Activated CD8-positive, alpha-beta T cell treated with anti-CD3 and anti-CD28 coated beads, Interleukin-2, amount 10 ng/mL, durations not matched to agents 7 days and 5 days (primary cell): ENCODE results near the gene GALNT18. TPM values are rescaled to one million over a fixed set of nuclear protein-coding genes. Genes with fewer than 3 reads are reported as not detected.
A peak's percentile ranks its signal among the peaks of the same experiment; 100 is the strongest.

Experiments used
- ATAC-seq: fragments of 150-1000 bp; cut with Tn5 transposase; one replicate; pipeline ENCODE4 v1.10.0; 2021; ENCODE audit warnings: moderate library complexity
- CTCF ChIA-PET: fragments of 350-600 bp; sonication (Branson Sonifier 250); formaldehyde crosslinking; loops from one replicate; lab custom pipeline; 2021; ENCODE audit warnings: antibody characterized with exemption; lab: Charles Lee
- POLR2A ChIA-PET: fragments of 350-600 bp; sonication (Branson Sonifier 250); formaldehyde crosslinking; loops from one replicate; lab custom pipeline; 2021; ENCODE audit warnings: antibody characterized with exemption; lab: Charles Lee
- DNase-seq: peaks from one replicate; pipeline ENCODE4 v3.0.0-alpha.2; 2020
- H3K27ac Mint-ChIP-seq: one replicate; pipeline ENCODE4 v1.8.0; 2021; ENCODE audit warnings: mild to moderate bottlenecking, mixed read lengths
- H3K27me3 Mint-ChIP-seq: one replicate; pipeline ENCODE4 v1.8.0; 2021; ENCODE audit warnings: low read depth, mixed read lengths
- H3K36me3 Mint-ChIP-seq: one replicate; pipeline ENCODE4 v1.8.0; 2021; ENCODE audit warnings: low read depth, mixed read lengths
- H3K4me1 Mint-ChIP-seq: one replicate; pipeline ENCODE4 v1.8.0; 2021; ENCODE audit warnings: low read depth, mixed read lengths
- H3K4me3 Mint-ChIP-seq: one replicate; pipeline ENCODE4 v1.8.0; 2021; ENCODE audit warnings: mild to moderate bottlenecking, mixed read lengths
- H3K9me3 Mint-ChIP-seq: one replicate; pipeline ENCODE4 v1.8.0; 2022; ENCODE audit warnings: mixed read lengths; ENCODE audit not compliant: insufficient read depth
- total RNA-seq, 2 experiments: library from RNA; stranded (reverse); gene quantifications; one replicate each; pipeline ENCODE4 v1.2.3, GENCODE V29; 2021

Gene GALNT18
- total RNA-seq, 2 experiments from 2014 or later: 0.23 to 0.42 TPM

DNA sequence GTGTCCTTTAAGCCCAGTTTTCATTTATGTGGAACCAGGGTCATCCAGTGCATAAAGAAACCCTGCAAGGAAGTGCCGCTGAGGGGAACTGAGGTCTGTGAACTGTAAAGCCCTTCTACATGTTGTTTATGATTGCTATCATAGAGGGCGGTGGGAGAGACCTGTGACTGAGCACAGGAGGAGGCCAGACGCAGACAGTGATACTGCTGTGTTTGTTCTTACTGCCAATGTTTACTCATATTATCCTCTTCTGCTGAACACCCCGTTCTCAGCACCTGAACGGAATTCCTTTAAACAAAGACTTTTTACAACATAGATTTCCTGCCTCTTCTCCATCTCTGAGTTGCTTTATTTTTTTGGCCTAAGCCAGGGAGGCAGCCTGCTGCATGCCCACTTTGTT, 967 bp upstream of the GALNT18 start:
- Mint-ChIP-seq H3K4me1 (peaks cover 10% of the 10 kb centered on the region), H3K9me3 (no peaks in the 10 kb centered on the region), H3K36me3 (no peaks in the 10 kb centered on the region), H3K27ac (no peak overlapping the region), H3K4me3 (no peak overlapping the region), H3K27me3 (peaks cover 60% of the 10 kb centered on the region)
- CTCF ChIA-PET: no interaction called here
- no peak for DNase-seq
- ATAC-seq: no peak
- POLR2A ChIA-PET: no interaction called here

DNA sequence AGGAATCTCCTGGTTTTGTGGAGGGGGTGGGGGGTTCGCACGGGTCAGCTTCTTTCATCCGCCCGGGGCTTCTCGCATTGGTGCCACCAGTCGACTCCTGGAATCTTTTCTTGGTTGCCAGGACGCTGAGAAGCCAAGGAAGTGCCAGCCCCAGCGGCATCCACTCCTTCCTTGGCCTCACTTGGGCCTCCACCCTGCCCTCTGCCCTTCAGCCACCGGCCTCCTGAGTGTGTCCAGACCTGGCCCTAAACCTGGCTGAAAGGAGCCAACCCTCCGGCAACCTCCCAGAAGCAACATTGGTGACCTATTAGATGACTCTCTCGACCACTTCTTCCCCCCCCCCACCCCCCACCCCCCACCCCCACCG, 518 bp upstream of the GALNT18 start:
- Mint-ChIP-seq H3K27ac (no peak overlapping the region), H3K36me3 (no peaks in the 10 kb centered on the region), H3K4me3 (no peak overlapping the region), H3K9me3 (no peaks in the 10 kb centered on the region), H3K4me1 (peaks cover 10% of the 10 kb centered on the region), H3K27me3 (peaks cover 58% of the 10 kb centered on the region)
- POLR2A ChIA-PET: no interaction called here
- DNase-seq (no peak), ATAC-seq (no peak)
- CTCF ChIA-PET: interaction anchor here (1.2 to 1.6 kb wide), 2 partner anchors 11 to 594 kb away, joined by 4 read pairs; no protein-coding TSS in a partner anchor

DNA sequence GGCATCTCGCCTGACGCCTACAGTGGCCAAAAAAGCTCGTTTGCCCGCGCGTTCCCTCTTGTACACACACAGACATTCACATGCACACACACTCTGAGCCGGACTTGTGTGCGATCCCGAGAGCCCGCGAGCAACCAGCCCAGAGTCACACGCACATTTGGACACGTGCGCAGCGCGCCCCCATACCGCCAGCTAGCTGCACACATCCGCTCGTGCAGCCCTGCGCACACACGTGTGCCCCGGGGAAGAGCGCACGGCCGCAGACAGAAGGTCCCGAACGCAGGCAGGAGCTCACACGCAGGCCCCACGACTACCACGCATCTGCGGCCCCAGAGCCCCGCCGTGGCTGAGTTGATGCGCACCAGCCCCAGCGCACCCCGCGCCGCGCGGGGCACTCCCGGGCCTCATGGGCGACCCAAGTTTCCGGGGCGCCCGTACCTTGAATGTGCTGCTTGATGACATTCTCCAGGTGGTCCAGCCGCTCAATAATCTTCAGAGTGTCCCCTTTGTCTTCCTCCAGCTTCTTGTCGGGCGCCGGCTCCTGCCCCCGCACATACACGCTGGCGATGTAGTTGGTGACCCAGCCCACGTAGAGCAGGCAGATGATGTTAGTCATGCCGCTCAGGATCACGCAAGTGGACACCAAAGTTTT, 758 bp downstream of the GALNT18 start:
- Mint-ChIP-seq H3K4me1 (peaks cover 10% of the 10 kb centered on the region), H3K9me3 (no peaks in the 10 kb centered on the region), H3K27me3 (peaks cover 60% of the 10 kb centered on the region), H3K36me3 (no peaks in the 10 kb centered on the region), H3K4me3 (peak overlapping the region; percentile 67), H3K27ac (no peak overlapping the region)
- ChIA-PET POLR2A (no interaction called here), CTCF (interaction anchor here (1.0 to 1.6 kb wide), 4 partner anchors 10 to 593 kb away, joined by 3 to 4 read pairs (median 4); no protein-coding TSS in a partner anchor)
- ATAC-seq (peak; percentile 17), DNase-seq (peak; percentile 40)

DNA sequence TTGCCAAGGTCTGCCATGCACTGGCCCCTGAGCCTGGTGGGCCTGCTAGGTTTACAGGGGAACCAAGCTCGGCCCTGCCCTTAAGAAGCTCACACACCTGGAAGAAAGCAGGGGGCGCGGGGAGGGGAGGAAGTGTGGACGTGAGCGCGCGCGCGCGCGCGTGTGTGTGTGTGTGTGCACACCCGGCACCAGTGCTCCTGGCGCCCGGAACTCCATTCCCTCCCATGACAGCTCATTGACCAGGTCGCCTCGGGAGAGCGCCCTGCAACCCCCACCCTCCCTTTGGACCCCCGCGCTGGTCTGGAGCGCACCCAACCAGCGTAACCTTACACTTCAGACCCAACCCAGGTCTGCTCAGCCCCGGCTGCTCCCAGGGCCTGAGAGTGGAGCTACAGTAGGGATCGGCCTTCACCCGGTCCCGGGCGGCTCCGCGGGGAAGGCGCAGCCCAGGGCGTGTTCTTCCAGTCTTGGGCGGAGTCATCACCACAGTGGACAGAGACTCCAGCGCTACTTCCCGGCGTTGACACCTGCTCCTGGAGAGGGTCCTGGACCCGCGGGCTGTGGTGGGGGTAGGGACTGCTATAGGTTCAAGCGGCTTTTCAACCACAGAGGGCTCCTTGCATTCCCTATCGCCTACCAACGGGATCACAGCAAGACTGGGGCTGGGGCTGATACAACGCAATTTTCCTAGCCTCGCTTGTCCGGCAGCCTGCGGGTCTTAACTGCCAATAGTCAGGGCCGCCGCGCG, 1.5 kb downstream of the GALNT18 start:
- H3K4me3 Mint-ChIP-seq: peak overlapping the region; percentile 67

DNA sequence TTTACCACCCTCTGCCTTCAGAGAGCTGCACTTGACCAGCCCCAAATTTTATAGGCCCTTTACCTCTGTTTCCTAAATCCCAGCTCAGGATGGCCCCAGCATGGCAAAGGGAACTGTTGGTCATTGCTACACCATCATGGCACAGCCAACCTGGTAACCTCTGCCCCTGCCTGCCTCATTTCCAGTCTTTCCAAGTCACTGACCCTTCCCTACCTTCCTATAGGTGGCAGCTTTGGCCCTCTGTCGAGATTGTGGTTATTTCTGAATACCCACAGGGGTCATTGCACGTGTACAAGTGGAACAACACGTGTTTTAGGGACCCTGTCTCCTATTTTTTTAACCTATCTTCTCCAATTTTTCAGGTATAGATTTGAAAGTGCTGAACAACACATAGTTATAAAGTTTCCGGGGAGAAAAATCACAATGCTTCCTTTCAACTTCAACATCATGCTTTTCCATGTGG, 2.8 kb downstream of the GALNT18 start:
- H3K27me3 Mint-ChIP-seq: peaks cover 51% of the 10 kb centered on the region
- no peak overlapping the region for H3K27ac Mint-ChIP-seq
- H3K4me1 Mint-ChIP-seq: peaks cover 10% of the 10 kb centered on the region
- ChIA-PET POLR2A (no interaction called here), CTCF (interaction anchor here (0.9 kb wide), 1 partner anchor 57 kb away, joined by 3 read pairs; no protein-coding TSS in a partner anchor)
- no peaks in the 10 kb centered on the region for H3K9me3 Mint-ChIP-seq
- DNase-seq (no peak), ATAC-seq (no peak)
- no peak overlapping the region for H3K4me3 Mint-ChIP-seq
- H3K36me3 Mint-ChIP-seq: no peaks in the 10 kb centered on the region

More for the DNA sequence above, 1.5 kb downstream of the GALNT18 start:
- ATAC-seq: no peak
- H3K4me1 Mint-ChIP-seq: peaks cover 10% of the 10 kb centered on the region
- DNase-seq: no peak
- H3K9me3 Mint-ChIP-seq: no peaks in the 10 kb centered on the region
- no peaks in the 10 kb centered on the region for H3K36me3 Mint-ChIP-seq
- POLR2A ChIA-PET: no interaction called here
- H3K27me3 Mint-ChIP-seq: peaks cover 55% of the 10 kb centered on the region
- CTCF ChIA-PET: no interaction called here
- H3K27ac Mint-ChIP-seq: no peak overlapping the region

DNA sequence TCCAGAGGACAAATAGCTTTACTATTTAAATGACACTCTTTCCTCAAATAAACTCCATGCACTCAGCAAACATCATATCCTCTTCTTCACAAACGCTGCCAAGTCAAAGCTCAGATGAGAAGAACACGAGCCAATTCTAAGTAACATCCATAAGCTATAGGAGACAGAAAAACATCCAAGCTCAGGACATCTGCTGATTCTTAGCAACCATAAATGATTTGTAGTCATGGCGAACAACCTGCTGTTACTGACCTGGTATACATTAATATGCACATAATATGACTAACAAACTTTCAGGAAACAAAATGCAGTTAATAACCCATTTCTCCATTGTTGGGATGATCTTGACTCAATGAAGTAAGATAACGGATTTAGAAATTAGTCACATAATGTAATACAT, 6.7 kb downstream of the GALNT18 start:
- no peaks in the 10 kb centered on the region for H3K4me1 Mint-ChIP-seq
- no peak overlapping the region for H3K27ac Mint-ChIP-seq
- ATAC-seq (no peak), DNase-seq (no peak)
- no peaks in the 10 kb centered on the region for H3K9me3 Mint-ChIP-seq
- H3K27me3 Mint-ChIP-seq: peaks cover 32% of the 10 kb centered on the region
- no peak overlapping the region for H3K4me3 Mint-ChIP-seq
- ChIA-PET POLR2A (no interaction called here), CTCF (no interaction called here)
- no peaks in the 10 kb centered on the region for H3K36me3 Mint-ChIP-seq

DNA sequence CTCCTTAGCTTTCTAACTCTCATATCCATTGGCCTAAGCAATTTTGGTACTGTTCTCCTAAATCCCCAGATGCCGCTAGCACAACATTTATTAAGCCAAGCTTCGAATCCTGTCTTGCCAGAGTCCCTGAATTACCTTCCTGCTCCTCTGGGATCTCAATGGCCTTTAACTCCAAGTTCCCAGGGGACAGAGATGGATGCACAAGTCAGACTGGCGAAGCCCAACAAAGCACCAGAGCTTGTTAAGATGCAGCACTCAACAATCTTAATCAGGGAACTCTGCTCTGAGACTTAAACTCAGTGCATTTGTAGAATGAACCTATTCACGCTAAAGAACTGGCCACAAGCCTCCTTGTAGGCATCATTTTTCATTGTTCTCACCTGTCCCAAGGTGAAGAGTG, 9.4 kb downstream of the GALNT18 start:
- Mint-ChIP-seq H3K4me3 (no peak overlapping the region), H3K27ac (no peak overlapping the region), H3K36me3 (no peaks in the 10 kb centered on the region), H3K27me3 (peaks cover 15% of the 10 kb centered on the region), H3K4me1 (no peaks in the 10 kb centered on the region), H3K9me3 (no peaks in the 10 kb centered on the region)
- ATAC-seq (no peak), DNase-seq (no peak)
- ChIA-PET CTCF (no interaction called here), POLR2A (no interaction called here)

DNA sequence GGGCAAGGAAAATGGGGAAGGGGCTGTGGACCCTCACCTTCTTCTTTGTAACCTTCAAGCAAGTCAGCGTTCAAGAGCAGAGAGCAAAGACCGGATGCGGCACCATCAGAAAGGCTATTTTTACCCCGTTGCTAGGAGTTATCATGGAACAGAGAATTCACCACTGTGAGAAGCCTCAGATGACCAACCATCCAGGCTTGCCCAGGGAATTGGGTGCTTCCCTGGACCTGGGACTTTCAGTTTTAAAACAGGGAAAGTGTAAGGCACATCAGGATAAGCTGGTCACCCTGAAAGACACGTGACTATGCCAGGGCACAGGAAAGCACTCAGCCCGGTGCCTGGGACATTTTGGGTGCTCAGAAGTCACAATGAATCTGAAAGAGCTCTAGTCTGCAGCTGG, 10.4 kb downstream of the GALNT18 start:
- no peak overlapping the region for H3K4me3 Mint-ChIP-seq
- no peaks in the 10 kb centered on the region for H3K9me3 Mint-ChIP-seq
- ChIA-PET CTCF (interaction anchor here (0.8 kb wide), 1 partner anchor 10 kb away, joined by 4 read pairs; the partner anchor contains the start of gene GALNT18), POLR2A (no interaction called here)
- H3K27me3 Mint-ChIP-seq: peaks cover 17% of the 10 kb centered on the region
- no peaks in the 10 kb centered on the region for H3K4me1 Mint-ChIP-seq
- DNase-seq: no peak
- no peak for ATAC-seq
- H3K27ac Mint-ChIP-seq: no peak overlapping the region
- H3K36me3 Mint-ChIP-seq: no peaks in the 10 kb centered on the region

DNA sequence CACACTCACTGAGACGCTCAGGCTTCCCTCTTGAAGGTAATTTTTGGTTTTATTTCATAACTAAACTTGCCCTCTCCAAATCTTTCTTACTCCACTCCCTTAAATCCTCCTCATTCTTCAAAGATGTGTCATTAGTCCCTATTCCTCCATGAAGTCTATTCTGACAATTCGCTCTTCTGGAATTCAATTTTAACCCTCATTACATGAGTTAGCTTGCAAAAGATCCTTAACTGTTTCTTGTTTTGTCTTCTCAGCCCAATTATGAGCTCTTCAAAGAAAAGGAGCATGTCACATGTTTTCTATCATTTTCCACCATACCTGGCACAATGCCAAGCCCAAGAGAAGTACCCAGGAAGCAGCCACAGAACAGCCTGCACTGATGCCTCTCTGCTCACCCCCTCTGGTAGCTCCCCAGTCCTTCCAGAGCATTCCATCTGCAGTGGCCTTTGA, 13.0 kb downstream of the GALNT18 start:
- Mint-ChIP-seq H3K4me1 (no peaks in the 10 kb centered on the region), H3K4me3 (no peak overlapping the region), H3K9me3 (no peaks in the 10 kb centered on the region), H3K27ac (no peak overlapping the region), H3K36me3 (no peaks in the 10 kb centered on the region), H3K27me3 (peaks cover 11% of the 10 kb centered on the region)
- no peak for ATAC-seq
- DNase-seq: no peak
- ChIA-PET CTCF (no interaction called here), POLR2A (no interaction called here)

DNA sequence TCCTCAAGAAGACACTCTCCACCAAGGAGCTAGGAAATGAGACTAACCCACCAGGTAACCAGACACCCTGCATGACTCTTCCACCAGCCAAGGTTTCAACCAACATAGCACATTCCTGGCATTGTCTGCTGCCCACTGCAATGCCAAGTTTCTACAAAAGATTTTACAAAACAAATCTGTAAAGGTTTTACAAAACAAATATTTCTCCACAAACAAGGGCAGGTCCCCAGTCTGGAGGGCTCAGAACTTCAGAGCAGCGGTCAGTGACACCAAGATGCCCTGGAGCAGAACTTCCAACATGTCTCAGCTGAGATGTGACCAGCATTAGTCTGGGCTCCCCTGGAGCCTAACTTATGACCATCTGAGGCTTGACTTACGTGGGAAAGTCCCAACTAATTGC, 14.0 kb downstream of the GALNT18 start:
- DNase-seq (no peak), ATAC-seq (no peak)
- CTCF ChIA-PET: no interaction called here
- no peak overlapping the region for H3K4me3 Mint-ChIP-seq
- no peak overlapping the region for H3K27ac Mint-ChIP-seq
- POLR2A ChIA-PET: no interaction called here
- no peaks in the 10 kb centered on the region for H3K9me3 Mint-ChIP-seq
- H3K27me3 Mint-ChIP-seq: peaks cover 9% of the 10 kb centered on the region
- H3K4me1 Mint-ChIP-seq: no peaks in the 10 kb centered on the region
- no peaks in the 10 kb centered on the region for H3K36me3 Mint-ChIP-seq

DNA sequence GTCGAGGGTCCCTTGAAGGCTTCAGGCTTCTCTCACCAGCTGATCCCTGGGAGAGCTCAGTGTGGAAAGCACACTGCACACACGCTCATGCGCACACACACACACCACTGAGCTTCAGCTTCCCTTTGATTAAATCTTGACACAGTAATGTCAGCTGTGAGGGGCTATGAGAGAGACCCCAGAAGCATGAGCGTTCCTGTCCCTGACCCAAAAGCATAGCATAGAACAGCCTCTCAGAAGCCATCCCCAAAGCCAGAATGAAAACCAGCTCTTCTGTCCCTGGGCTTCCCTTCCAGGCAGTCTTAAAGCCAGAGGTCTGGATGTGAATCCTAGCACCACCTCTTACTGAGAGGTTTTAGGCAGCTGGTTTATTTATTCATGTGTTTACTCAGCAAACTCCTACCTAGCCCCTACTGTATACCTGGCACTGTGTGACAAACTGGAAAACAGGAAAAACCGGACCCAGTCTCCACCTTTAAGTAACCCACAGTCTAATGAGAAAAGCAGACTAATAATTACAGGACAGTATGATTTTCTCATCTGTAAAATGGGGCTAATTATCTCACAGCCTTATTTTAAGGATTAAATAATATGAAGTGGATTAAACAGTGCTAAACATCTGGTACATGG, 15.9 kb downstream of the GALNT18 start:
- ATAC-seq: no peak

DNA sequence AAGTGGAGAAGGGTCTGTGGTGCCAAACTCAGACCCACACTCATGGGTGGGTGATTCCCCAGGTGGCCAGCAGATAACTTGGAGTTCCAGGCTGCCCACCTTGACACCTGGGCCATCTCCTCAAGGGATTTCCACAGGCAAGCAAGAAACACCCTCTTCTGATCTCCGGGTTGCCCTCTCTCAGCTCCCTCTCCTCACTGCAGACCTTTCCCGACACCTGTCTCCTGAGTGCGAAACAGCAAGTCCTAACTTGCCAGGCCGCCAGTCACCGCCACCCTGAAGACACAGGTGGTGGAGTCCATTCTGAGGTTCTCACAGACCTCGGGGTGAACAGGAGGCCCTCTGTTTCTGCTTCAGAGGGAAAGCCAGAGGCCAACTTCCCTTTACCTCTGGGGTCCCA, 16.6 kb downstream of the GALNT18 start:
- no peak for DNase-seq
- Mint-ChIP-seq H3K4me1 (no peaks in the 10 kb centered on the region), H3K36me3 (no peaks in the 10 kb centered on the region), H3K27me3 (peaks cover 8% of the 10 kb centered on the region), H3K9me3 (no peaks in the 10 kb centered on the region), H3K4me3 (no peak overlapping the region), H3K27ac (no peak overlapping the region)
- CTCF ChIA-PET: no interaction called here
- ATAC-seq: no peak
- POLR2A ChIA-PET: no interaction called here

More for the DNA sequence above, 15.9 kb downstream of the GALNT18 start:
- ChIA-PET CTCF (no interaction called here), POLR2A (no interaction called here)
- Mint-ChIP-seq H3K4me3 (no peak overlapping the region), H3K4me1 (no peaks in the 10 kb centered on the region), H3K9me3 (no peaks in the 10 kb centered on the region), H3K27me3 (peaks cover 8% of the 10 kb centered on the region), H3K27ac (no peak overlapping the region), H3K36me3 (no peaks in the 10 kb centered on the region)
- DNase-seq: no peak
